Keratinocyte (primary cell): ENCODE measurements around the gene PFDN5. TPM values are rescaled to one million over a fixed set of nuclear protein-coding genes. Genes with fewer than 3 reads are reported as not detected.

Source experiments
- DNase-seq: peaks from one replicate; pipeline ENCODE4 v3.0.0-alpha.2; 2011; ENCODE audit warnings: low read depth, missing footprints, low spot score
- FAIRE-seq: peaks from 2 replicates; lab custom pipeline; 2011; peaks lifted over from hg19 to GRCh38; lab: Jason Lieb, UNC
- H2AFZ ChIP-seq: 2 replicates; pipeline ENCODE4 v1.6.0; 2012; ENCODE audit warnings: low read length, control low read depth, inconsistent platforms; ENCODE audit not compliant: control insufficient read depth
- H3K27ac ChIP-seq: 2 replicates; pipeline ENCODE4 v1.5.1; 2011; ENCODE audit warnings: low read length; ENCODE audit not compliant: control insufficient read depth, insufficient read depth
- H3K27me3 ChIP-seq: 3 replicates; pipeline ENCODE4 v1.6.0; 2011; ENCODE audit warnings: low read length; ENCODE audit not compliant: control insufficient read depth, insufficient read depth; ENCODE audit errors: extremely low read depth
- H3K36me3 ChIP-seq, 2 experiments: 2 replicates in 1 of 2; 3 replicates in 1 of 2; pipeline ENCODE4 v1.5.1; 2011; ENCODE audit warnings: low read length in 2 of 2, mild to moderate bottlenecking in 1 of 2; ENCODE audit not compliant: control insufficient read depth in 2 of 2, insufficient read depth in 2 of 2; ENCODE audit errors: extremely low read depth in 1 of 2
- H3K4me1 ChIP-seq: 3 replicates; pipeline ENCODE4 v1.5.1; 2011; ENCODE audit warnings: low read length; ENCODE audit not compliant: control insufficient read depth, insufficient read depth; ENCODE audit errors: extremely low read depth
- H3K4me2 ChIP-seq: 3 replicates; pipeline ENCODE4 v1.6.0; 2011; ENCODE audit warnings: low read depth, low read length; ENCODE audit not compliant: control insufficient read depth, insufficient read depth; ENCODE audit errors: extremely low read depth
- H3K4me3 ChIP-seq, 3 experiments: fragments of 200-600 bp in 1 of 3; sonication (generic) in 1 of 3; 2 replicates in 2 of 3; 3 replicates in 1 of 3; pipeline ENCODE4 v1.5.1; 2011 to 2016; ENCODE audit warnings: low read length in 3 of 3, mild to moderate bottlenecking in 3 of 3, control low read depth in 2 of 3, inconsistent platforms in 1 of 3, low read depth in 1 of 3, mixed read lengths in 1 of 3, mixed run types in 1 of 3, moderate library complexity in 1 of 3; ENCODE audit not compliant: control insufficient read depth in 2 of 3, insufficient read depth in 2 of 3; ENCODE audit errors: extremely low read depth in 1 of 3
- H3K79me2 ChIP-seq: 2 replicates; pipeline ENCODE4 v1.6.0; 2012; ENCODE audit warnings: low read length; ENCODE audit not compliant: control insufficient read depth, insufficient read depth
- H3K9ac ChIP-seq: 3 replicates; pipeline ENCODE4 v1.6.0; 2011; ENCODE audit warnings: low read length; ENCODE audit not compliant: control insufficient read depth, insufficient read depth; ENCODE audit errors: extremely low read depth
- H3K9me1 ChIP-seq: 3 replicates; pipeline ENCODE4 v1.6.0; 2011; ENCODE audit warnings: low read length; ENCODE audit not compliant: control insufficient read depth, insufficient read depth; ENCODE audit errors: extremely low read depth
- H3K9me3 ChIP-seq: 2 replicates; pipeline ENCODE4 v1.5.1; 2012; ENCODE audit warnings: low read depth, low read length; ENCODE audit not compliant: control insufficient read depth
- H4K20me1 ChIP-seq: 3 replicates; pipeline ENCODE4 v1.6.0; 2011; ENCODE audit warnings: low read length; ENCODE audit not compliant: control insufficient read depth, insufficient read depth; ENCODE audit errors: extremely low read depth
- EZH2 ChIP-seq: IDR thresholded peaks from one replicate; pipeline ENCODE4 v1.6.1; 2012; ENCODE audit warnings: inconsistent platforms, mild to moderate bottlenecking, low read length, moderate library complexity
- dilution Hi-C: fragments of 300-500 bp; cut with MboI; formaldehyde crosslinking; loops from one replicate; pipeline ENCODE4 v1.7.0; 2020; ENCODE audit warnings: low sequenced_read_pairs; ENCODE audit not compliant: extremely low pct_ligation_motif_present
- polyA plus RNA-seq, 5 experiments: library from polyadenylated mRNA; depleted of rRNA in 3 of 5; stranded (reverse) in 3 of 5; stranded (forward) in 1 of 5; unstranded in 1 of 5; fragments of >200 nt; gene quantifications; 1 replicate in 1 of 5; 2 replicates in 3 of 5; 3 replicates in 1 of 5; pipeline versions ENCODE4 v1.2.1 to v1.2.3, GENCODE V29; 2011 to 2012; ENCODE audit warnings: missing spikeins in 2 of 5, low read depth in 1 of 5, low replicate concordance in 1 of 5
- TF ChIP-seq, protein P1 (sequence below), 3 experiments: IDR thresholded peaks in 1 of 3; conservative IDR thresholded peaks in 1 of 3; optimal IDR thresholded peaks in 1 of 3; 2 replicates in 2 of 3; 3 replicates in 1 of 3; pipeline versions ENCODE3 to v1.5.1; 2011; ENCODE audit warnings: low read length in 3 of 3, mild to moderate bottlenecking in 3 of 3, moderate library complexity in 2 of 3, control low read depth in 1 of 3, inconsistent platforms in 1 of 3; ENCODE audit not compliant: insufficient read depth in 2 of 3; ENCODE audit errors: extremely low read depth in 1 of 3

Gene PFDN5
- polyA plus RNA-seq, 1 donor (not counting 4 experiments of a cell fraction or from before 2014, with no cell fraction given): 659 TPM

DNA sequence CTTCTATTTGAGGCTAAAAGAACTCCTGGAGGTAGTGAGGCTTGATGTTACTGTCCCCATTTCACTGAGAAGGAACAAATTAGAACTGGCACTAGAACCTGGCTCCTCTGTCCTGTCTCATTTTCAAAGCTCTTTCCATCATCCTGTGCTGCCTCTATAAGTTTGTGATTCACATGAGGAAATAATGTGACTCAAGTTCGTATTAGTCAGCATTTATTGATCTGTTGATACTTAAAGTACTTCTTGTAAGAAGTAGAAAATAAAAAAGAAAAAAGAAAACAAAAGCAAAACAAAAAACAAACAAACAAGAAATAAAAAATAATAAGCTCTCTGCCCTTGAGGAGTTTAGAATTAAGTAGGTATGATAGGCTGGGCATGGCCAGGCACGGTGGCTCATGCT, 29.6 kb upstream of the PFDN5 start:
- dilution Hi-C loops: no loop called here
- no peak for DNase-seq
- Histone ChIP-seq H3K79me2 (peaks cover 20% of the 10 kb centered on the region), H3K27me3 (no peaks in the 10 kb centered on the region), H3K4me3 (no peak overlapping the region), H3K36me3 (peaks cover 0 to 10% of the 10 kb centered on the region in 2 experiments), H3K9me3 (no peaks in the 10 kb centered on the region), H2AFZ (no peak overlapping the region), H3K9me1 (no peaks in the 10 kb centered on the region), H3K4me2 (no peak overlapping the region), H4K20me1 (no peaks in the 10 kb centered on the region), H3K9ac (no peak overlapping the region), H3K27ac (no peak overlapping the region), H3K4me1 (peaks cover 8% of the 10 kb centered on the region)
- no peak for FAIRE-seq
- TF ChIP-seq EZH2: no peak
- TF ChIP-seq, protein P1, sequence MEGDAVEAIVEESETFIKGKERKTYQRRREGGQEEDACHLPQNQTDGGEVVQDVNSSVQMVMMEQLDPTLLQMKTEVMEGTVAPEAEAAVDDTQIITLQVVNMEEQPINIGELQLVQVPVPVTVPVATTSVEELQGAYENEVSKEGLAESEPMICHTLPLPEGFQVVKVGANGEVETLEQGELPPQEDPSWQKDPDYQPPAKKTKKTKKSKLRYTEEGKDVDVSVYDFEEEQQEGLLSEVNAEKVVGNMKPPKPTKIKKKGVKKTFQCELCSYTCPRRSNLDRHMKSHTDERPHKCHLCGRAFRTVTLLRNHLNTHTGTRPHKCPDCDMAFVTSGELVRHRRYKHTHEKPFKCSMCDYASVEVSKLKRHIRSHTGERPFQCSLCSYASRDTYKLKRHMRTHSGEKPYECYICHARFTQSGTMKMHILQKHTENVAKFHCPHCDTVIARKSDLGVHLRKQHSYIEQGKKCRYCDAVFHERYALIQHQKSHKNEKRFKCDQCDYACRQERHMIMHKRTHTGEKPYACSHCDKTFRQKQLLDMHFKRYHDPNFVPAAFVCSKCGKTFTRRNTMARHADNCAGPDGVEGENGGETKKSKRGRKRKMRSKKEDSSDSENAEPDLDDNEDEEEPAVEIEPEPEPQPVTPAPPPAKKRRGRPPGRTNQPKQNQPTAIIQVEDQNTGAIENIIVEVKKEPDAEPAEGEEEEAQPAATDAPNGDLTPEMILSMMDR (optimal IDR thresholded peaks at IDR 0.05 in 1 of 3, IDR thresholded peaks at IDR 0.05 in 1 of 3, conservative IDR thresholded peaks at IDR 0.05 in 1 of 3; ENCODE audit: extremely low read depth in 1 of 3, insufficient read depth in 2 of 3, low read length in 3 of 3): no peak

GRCh38 chr12:53267306-53267998, 27.9 kb upstream of the PFDN5 start:
- no peaks in the 10 kb centered on the region for H4K20me1 ChIP-seq
- no peaks in the 10 kb centered on the region for H3K9me1 ChIP-seq
- peak overlapping the region; percentile 99 for H3K4me2 ChIP-seq
- peak overlapping the region; percentile 90 for H3K27ac ChIP-seq
- H3K27me3 ChIP-seq: no peaks in the 10 kb centered on the region
- dilution Hi-C loops: no loop called here
- H3K36me3 ChIP-seq: peaks cover 0 to 10% of the 10 kb centered on the region in 2 experiments
- DNase-seq (no peak), FAIRE-seq (no peak)
- peaks cover 8% of the 10 kb centered on the region for H3K4me1 ChIP-seq
- H3K4me3 ChIP-seq: peak overlapping the region; percentile 61 to 91 (median 83)
- TF ChIP-seq EZH2: no peak
- TF ChIP-seq, protein P1 (optimal IDR thresholded peaks at IDR 0.05 in 1 of 3, IDR thresholded peaks at IDR 0.05 in 1 of 3, conservative IDR thresholded peaks at IDR 0.05 in 1 of 3; ENCODE audit: extremely low read depth in 1 of 3, insufficient read depth in 2 of 3, low read length in 3 of 3): no peak
- peak overlapping the region; percentile 99 for H2AFZ ChIP-seq
- H3K9ac ChIP-seq: peak overlapping the region; percentile 87
- no peaks in the 10 kb centered on the region for H3K9me3 ChIP-seq
- H3K79me2 ChIP-seq: peaks cover 20% of the 10 kb centered on the region
